Measurements from ENCODE around the gene RALGAPA2.
"Not testable (repeated sequence)": the region's sequence is repeated elsewhere in the genome, so short reads cannot be mapped to it uniquely, and the experiment has no call there.

The RALGAPA2 gene

GRCh38 chr20:20546402-20546801 is 166.0 kb downstream of the RALGAPA2 start:
- H3K9me3 ChIP-seq (ENCODE audit: control insufficient read depth, low read length) = no peaks in the 10 kb centered on the region
- no peaks in the 10 kb centered on the region for H3K27me3 ChIP-seq (ENCODE audit: control insufficient read depth, insufficient read depth, low read length)
- H3K9ac ChIP-seq (ENCODE audit: low read length) = no peak overlapping the region
- peaks cover 40% of the 10 kb centered on the region for H3K4me1 ChIP-seq (ENCODE audit: control insufficient read depth, insufficient read depth, low read length)
- no peak overlapping the region for H3K4me3 ChIP-seq (ENCODE audit: low read length)
- no peaks in the 10 kb centered on the region for H3K36me3 ChIP-seq (ENCODE audit: control insufficient read depth, insufficient read depth, low read length)

- H3K9ac ChIP-seq (ENCODE audit: low read length); H3K9me3 ChIP-seq (ENCODE audit: control insufficient read depth, low read length); H3K27me3 ChIP-seq (ENCODE audit: control insufficient read depth, insufficient read depth, low read length); H3K36me3 ChIP-seq (ENCODE audit: control insufficient read depth, insufficient read depth, low read length); H3K4me3 ChIP-seq (ENCODE audit: low read length): not testable (repeated sequence)
- H3K4me1 ChIP-seq (ENCODE audit: control insufficient read depth, insufficient read depth, low read length) = peaks cover 17% of the 10 kb centered on the region
These were observed 169.1 kb downstream of the RALGAPA2 start for GRCh38 chr20:20543348-20543747.

- no peaks in the 10 kb centered on the region for H3K27me3 ChIP-seq (ENCODE audit: control insufficient read depth, insufficient read depth, low read length)
- peaks cover 1% of the 10 kb centered on the region for H3K4me1 ChIP-seq (ENCODE audit: control insufficient read depth, insufficient read depth, low read length)
- H3K36me3 ChIP-seq (ENCODE audit: control insufficient read depth, insufficient read depth, low read length) = no peaks in the 10 kb centered on the region
- H3K9me3 ChIP-seq (ENCODE audit: control insufficient read depth, low read length) = no peaks in the 10 kb centered on the region
- H3K9ac ChIP-seq (ENCODE audit: low read length) = no peak overlapping the region
- H3K4me3 ChIP-seq (ENCODE audit: low read length) = no peak overlapping the region
These were observed 176.1 kb downstream of the RALGAPA2 start for GRCh38 chr20:20536240-20536933.

DNA sequence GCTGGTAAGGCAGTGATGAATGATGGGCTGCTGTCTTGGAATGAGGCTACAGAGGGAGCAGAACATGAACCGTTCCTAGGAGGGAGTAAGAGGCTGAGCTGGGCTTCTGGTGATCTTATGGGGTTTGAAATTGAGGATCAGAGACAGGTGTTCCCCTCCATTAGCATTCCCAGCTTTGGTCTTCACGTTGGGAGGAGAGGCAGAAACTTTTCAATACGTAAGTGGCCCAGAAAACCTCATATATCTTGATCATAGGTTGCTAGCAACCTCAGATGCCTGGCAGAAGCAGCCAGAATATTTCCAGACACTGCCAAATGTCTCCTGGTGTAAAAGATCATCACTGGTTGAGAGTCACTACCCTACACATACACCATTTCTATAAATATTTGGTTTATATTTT is 177.4 kb downstream of the RALGAPA2 start:
- H3K36me3 ChIP-seq (ENCODE audit: control insufficient read depth, insufficient read depth, low read length) = no peaks in the 10 kb centered on the region
- H3K9ac ChIP-seq (ENCODE audit: low read length) = no peak overlapping the region
- H3K4me3 ChIP-seq (ENCODE audit: low read length) = no peak overlapping the region
- no peaks in the 10 kb centered on the region for H3K27me3 ChIP-seq (ENCODE audit: control insufficient read depth, insufficient read depth, low read length)
- H3K4me1 ChIP-seq (ENCODE audit: control insufficient read depth, insufficient read depth, low read length) = no peaks in the 10 kb centered on the region
- no peaks in the 10 kb centered on the region for H3K9me3 ChIP-seq (ENCODE audit: control insufficient read depth, low read length)

DNA sequence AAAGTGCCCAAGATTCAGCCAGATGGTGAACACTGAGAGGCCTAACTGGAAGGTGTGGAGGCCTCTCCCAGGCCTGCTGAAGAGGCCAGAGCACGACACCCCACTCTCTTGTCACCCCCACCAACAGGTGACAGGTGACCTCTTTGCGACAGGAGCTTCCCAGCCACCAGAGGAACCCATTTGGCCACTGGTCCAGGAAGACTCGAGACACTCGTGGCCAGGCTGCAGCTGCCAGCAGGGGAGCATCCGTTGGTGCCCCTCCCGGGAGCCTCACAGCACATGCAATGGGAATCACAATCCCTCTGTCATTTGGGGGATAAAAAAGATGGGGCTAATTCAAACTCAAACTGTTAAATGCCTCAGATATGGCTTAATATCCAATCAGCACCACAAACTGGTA is 181.2 kb downstream of the RALGAPA2 start:
- H3K9ac ChIP-seq (ENCODE audit: low read length) = no peak overlapping the region
- H3K36me3 ChIP-seq (ENCODE audit: control insufficient read depth, insufficient read depth, low read length) = no peaks in the 10 kb centered on the region
- H3K27me3 ChIP-seq (ENCODE audit: control insufficient read depth, insufficient read depth, low read length) = no peaks in the 10 kb centered on the region
- no peak overlapping the region for H3K4me3 ChIP-seq (ENCODE audit: low read length)
- H3K4me1 ChIP-seq (ENCODE audit: control insufficient read depth, insufficient read depth, low read length) = no peaks in the 10 kb centered on the region
- H3K9me3 ChIP-seq (ENCODE audit: control insufficient read depth, low read length) = no peaks in the 10 kb centered on the region

DNA sequence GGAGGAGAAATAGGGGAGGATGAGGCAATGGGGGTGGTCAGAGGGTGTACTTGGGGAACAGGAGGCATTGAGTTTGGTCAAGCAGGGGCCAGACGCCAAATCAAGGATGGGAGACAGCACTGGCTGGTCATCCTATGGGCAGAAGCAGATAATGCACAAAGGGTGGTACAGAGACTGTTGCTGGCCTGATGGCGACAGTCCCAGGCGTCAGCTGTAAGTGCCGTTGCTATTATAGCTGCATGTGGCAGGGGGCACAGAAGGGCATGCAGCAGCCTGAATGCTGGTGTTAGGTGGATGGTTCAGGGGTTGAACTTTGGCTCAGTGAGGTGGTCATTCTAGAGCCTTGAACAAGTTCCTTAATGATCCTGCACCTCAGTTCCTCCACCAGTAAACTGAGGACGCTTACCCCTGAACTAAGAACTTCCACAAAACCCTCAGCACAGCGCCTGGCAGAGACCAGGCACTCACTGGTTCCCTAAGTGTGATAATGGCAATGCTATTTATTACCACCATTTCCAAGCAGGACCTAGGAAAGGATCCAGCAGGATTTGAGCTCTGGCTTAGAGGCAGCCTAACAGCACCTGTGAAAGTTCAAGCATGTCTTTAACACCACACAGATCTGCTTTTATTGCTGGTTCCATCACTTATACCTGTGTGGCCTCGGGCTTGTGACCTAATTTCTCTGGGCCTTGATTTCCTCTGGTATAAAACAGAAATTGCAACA is 181.9 kb downstream of the RALGAPA2 start:
- Histone ChIP-seq H3K4me3 (ENCODE audit: low read length) (no peak overlapping the region), H3K9me3 (ENCODE audit: control insufficient read depth, low read length) (no peaks in the 10 kb centered on the region), H3K4me1 (ENCODE audit: control insufficient read depth, insufficient read depth, low read length) (no peaks in the 10 kb centered on the region), H3K36me3 (ENCODE audit: control insufficient read depth, insufficient read depth, low read length) (no peaks in the 10 kb centered on the region), H3K9ac (ENCODE audit: low read length) (no peak overlapping the region), H3K27me3 (ENCODE audit: control insufficient read depth, insufficient read depth, low read length) (no peaks in the 10 kb centered on the region)

GRCh38 chr20:20529597-20529996 is 182.8 kb downstream of the RALGAPA2 start:
- Histone ChIP-seq H3K27me3 (ENCODE audit: control insufficient read depth, insufficient read depth, low read length) (no peaks in the 10 kb centered on the region), H3K4me1 (ENCODE audit: control insufficient read depth, insufficient read depth, low read length) (no peaks in the 10 kb centered on the region), H3K4me3 (ENCODE audit: low read length) (no peak overlapping the region), H3K36me3 (ENCODE audit: control insufficient read depth, insufficient read depth, low read length) (no peaks in the 10 kb centered on the region), H3K9me3 (ENCODE audit: control insufficient read depth, low read length) (no peaks in the 10 kb centered on the region), H3K9ac (ENCODE audit: low read length) (no peak overlapping the region)

- Histone ChIP-seq H3K36me3 (ENCODE audit: control insufficient read depth, insufficient read depth, low read length) (no peaks in the 10 kb centered on the region), H3K4me3 (ENCODE audit: low read length) (no peak overlapping the region), H3K9me3 (ENCODE audit: control insufficient read depth, low read length) (no peaks in the 10 kb centered on the region), H3K4me1 (ENCODE audit: control insufficient read depth, insufficient read depth, low read length) (no peaks in the 10 kb centered on the region), H3K9ac (ENCODE audit: low read length) (no peak overlapping the region), H3K27me3 (ENCODE audit: control insufficient read depth, insufficient read depth, low read length) (no peaks in the 10 kb centered on the region)
These were observed 183.6 kb downstream of the RALGAPA2 start for GRCh38 chr20:20528861-20529260.

DNA sequence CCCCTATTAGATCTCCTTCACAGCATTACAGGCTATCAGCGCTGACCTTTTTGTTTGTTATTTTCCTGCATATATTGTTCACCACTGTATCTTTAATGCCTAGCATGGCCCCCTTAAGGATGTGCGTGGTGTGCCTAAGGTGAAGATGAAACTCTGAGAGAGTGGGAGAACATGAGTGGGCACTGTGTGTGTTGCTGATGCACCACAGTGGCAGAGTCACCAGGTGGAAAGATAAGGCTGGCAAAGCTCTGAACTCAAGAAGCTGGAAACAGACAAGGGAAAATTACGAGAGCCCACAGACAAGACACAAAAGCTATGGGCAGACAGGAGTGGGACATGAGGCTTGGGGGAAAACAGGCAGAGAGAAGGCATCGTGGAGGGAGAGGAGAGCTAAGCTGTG is 184.8 kb downstream of the RALGAPA2 start:
- Histone ChIP-seq H3K4me1 (ENCODE audit: control insufficient read depth, insufficient read depth, low read length) (no peaks in the 10 kb centered on the region), H3K36me3 (ENCODE audit: control insufficient read depth, insufficient read depth, low read length) (no peaks in the 10 kb centered on the region), H3K9me3 (ENCODE audit: control insufficient read depth, low read length) (no peaks in the 10 kb centered on the region), H3K4me3 (ENCODE audit: low read length) (no peak overlapping the region), H3K9ac (ENCODE audit: low read length) (no peak overlapping the region), H3K27me3 (ENCODE audit: control insufficient read depth, insufficient read depth, low read length) (no peaks in the 10 kb centered on the region)

- no peaks in the 10 kb centered on the region for H3K9me3 ChIP-seq (ENCODE audit: control insufficient read depth, low read length)
- H3K27me3 ChIP-seq (ENCODE audit: control insufficient read depth, insufficient read depth, low read length) = no peaks in the 10 kb centered on the region
- no peaks in the 10 kb centered on the region for H3K4me1 ChIP-seq (ENCODE audit: control insufficient read depth, insufficient read depth, low read length)
- no peak overlapping the region for H3K9ac ChIP-seq (ENCODE audit: low read length)
- no peak overlapping the region for H3K4me3 ChIP-seq (ENCODE audit: low read length)
- no peaks in the 10 kb centered on the region for H3K36me3 ChIP-seq (ENCODE audit: control insufficient read depth, insufficient read depth, low read length)
These were observed 186.7 kb downstream of the RALGAPA2 start for GRCh38 chr20:20525756-20526155.

GRCh38 chr20:20525214-20525613 is 187.2 kb downstream of the RALGAPA2 start:
- H3K9me3 ChIP-seq (ENCODE audit: control insufficient read depth, low read length) = no peaks in the 10 kb centered on the region
- no peak overlapping the region for H3K4me3 ChIP-seq (ENCODE audit: low read length)
- no peaks in the 10 kb centered on the region for H3K4me1 ChIP-seq (ENCODE audit: control insufficient read depth, insufficient read depth, low read length)
- H3K27me3 ChIP-seq (ENCODE audit: control insufficient read depth, insufficient read depth, low read length) = no peaks in the 10 kb centered on the region
- H3K36me3 ChIP-seq (ENCODE audit: control insufficient read depth, insufficient read depth, low read length) = no peaks in the 10 kb centered on the region
- no peak overlapping the region for H3K9ac ChIP-seq (ENCODE audit: low read length)

DNA sequence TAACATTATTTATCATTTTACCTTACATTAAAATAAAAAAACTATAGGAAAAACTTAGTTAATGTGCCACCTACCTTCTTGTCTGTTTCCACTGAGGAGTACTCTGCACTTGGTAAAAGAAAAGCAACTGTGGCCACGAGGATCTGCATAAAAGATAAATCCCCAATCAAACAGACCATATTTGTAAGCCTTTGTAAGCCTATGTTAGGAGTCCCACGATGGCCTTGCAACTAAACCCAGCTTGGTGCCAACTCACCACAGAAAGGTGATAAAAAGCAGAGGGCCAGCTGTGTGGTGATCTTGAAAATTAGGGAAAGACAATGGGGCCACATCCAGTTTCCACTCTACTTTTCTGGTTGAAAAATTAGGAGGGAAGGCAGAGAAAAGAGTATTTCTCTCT is 187.7 kb downstream of the RALGAPA2 start:
- Histone ChIP-seq H3K4me3 (ENCODE audit: low read length) (no peak overlapping the region), H3K4me1 (ENCODE audit: control insufficient read depth, insufficient read depth, low read length) (no peaks in the 10 kb centered on the region), H3K9ac (ENCODE audit: low read length) (no peak overlapping the region), H3K9me3 (ENCODE audit: control insufficient read depth, low read length) (no peaks in the 10 kb centered on the region), H3K36me3 (ENCODE audit: control insufficient read depth, insufficient read depth, low read length) (no peaks in the 10 kb centered on the region), H3K27me3 (ENCODE audit: control insufficient read depth, insufficient read depth, low read length) (no peaks in the 10 kb centered on the region)

Data from mucosa of stomach (tissue), 1 donor.